ENCODE measurements around the gene ADSL.
"Not testable (repeated sequence)": the region's sequence is repeated elsewhere in the genome, so short reads cannot be mapped to it uniquely, and the experiment has no call there.

The ADSL gene

GRCh38 chr22:40368836-40369235, 22.5 kb downstream of the ADSL start:
- H3K4me2 ChIP-seq (ENCODE audit: low read length) = no peak overlapping the region
- H2AFZ ChIP-seq (ENCODE audit: low read depth, low read length) = no peak overlapping the region
- H3K27ac ChIP-seq (ENCODE audit: low read length) = no peak overlapping the region
- H3K4me3 ChIP-seq (ENCODE audit: low read length) = no peak overlapping the region
- H3K9me3 ChIP-seq (ENCODE audit: insufficient read depth, low read length) = no peaks in the 10 kb centered on the region
- H3K9ac ChIP-seq (ENCODE audit: low read length) = no peak overlapping the region
- peaks cover 5% of the 10 kb centered on the region for H3K4me1 ChIP-seq (ENCODE audit: low read length)
- H4K20me1 ChIP-seq (ENCODE audit: insufficient read depth, low read length) = no peaks in the 10 kb centered on the region
- no peaks in the 10 kb centered on the region for H3K27me3 ChIP-seq (ENCODE audit: low read depth, low read length)
- TF ChIP-seq CTCF (IDR thresholded peaks at IDR 0.05; ENCODE audit: low read depth, low read length) = no peak
- TF ChIP-seq EZH2phosphoT487 (IDR thresholded peaks at IDR 0.05; ENCODE audit: low read depth) = no peak
- peaks cover 13% of the 10 kb centered on the region for H3K79me2 ChIP-seq (ENCODE audit: low read length)
- H3K36me3 ChIP-seq (replicated peaks; ENCODE audit: low read depth, low read length) = peaks cover 47% of the 10 kb centered on the region

- Histone ChIP-seq H3K9me3 (ENCODE audit: insufficient read depth, low read length) (no peaks in the 10 kb centered on the region), H2AFZ (ENCODE audit: low read depth, low read length) (no peak overlapping the region), H3K4me2 (ENCODE audit: low read length) (no peak overlapping the region), H3K36me3 (replicated peaks; ENCODE audit: low read depth, low read length) (peaks cover 17% of the 10 kb centered on the region), H3K4me3 (ENCODE audit: low read length) (no peak overlapping the region), H3K4me1 (ENCODE audit: low read length) (peaks cover 14% of the 10 kb centered on the region), H3K79me2 (ENCODE audit: low read length) (peaks cover 22% of the 10 kb centered on the region), H3K9ac (ENCODE audit: low read length) (no peak overlapping the region), H3K27ac (ENCODE audit: low read length) (no peak overlapping the region), H4K20me1 (ENCODE audit: insufficient read depth, low read length) (peaks cover 7% of the 10 kb centered on the region; the same call in 1 of the 2 replicates), H3K27me3 (ENCODE audit: low read depth, low read length) (no peaks in the 10 kb centered on the region)
- no peak for TF ChIP-seq CTCF (IDR thresholded peaks at IDR 0.05; ENCODE audit: low read depth, low read length)
- TF ChIP-seq EZH2phosphoT487 (IDR thresholded peaks at IDR 0.05; ENCODE audit: low read depth) = no peak
Measured at GRCh38 chr22:40374567-40374966, 28.3 kb downstream of the ADSL start.

- H3K36me3 ChIP-seq (replicated peaks; ENCODE audit: low read depth, low read length) = peaks cover 17% of the 10 kb centered on the region
- H3K27me3 ChIP-seq (ENCODE audit: low read depth, low read length) = no peaks in the 10 kb centered on the region
- H4K20me1 ChIP-seq (ENCODE audit: insufficient read depth, low read length) = peaks cover 7% of the 10 kb centered on the region; the same call in 1 of the 2 replicates
- no peak overlapping the region for H2AFZ ChIP-seq (ENCODE audit: low read depth, low read length)
- no peak overlapping the region for H3K4me2 ChIP-seq (ENCODE audit: low read length)
- H3K9me3 ChIP-seq (ENCODE audit: insufficient read depth, low read length) = no peaks in the 10 kb centered on the region
- peaks cover 18% of the 10 kb centered on the region for H3K79me2 ChIP-seq (ENCODE audit: low read length)
- H3K4me3 ChIP-seq (ENCODE audit: low read length) = no peak overlapping the region
- no peak overlapping the region for H3K9ac ChIP-seq (ENCODE audit: low read length)
- TF ChIP-seq CTCF (IDR thresholded peaks at IDR 0.05; ENCODE audit: low read depth, low read length) (no peak), EZH2phosphoT487 (IDR thresholded peaks at IDR 0.05; ENCODE audit: low read depth) (no peak)
- H3K4me1 ChIP-seq (ENCODE audit: low read length) = peaks cover 14% of the 10 kb centered on the region
- H3K27ac ChIP-seq (ENCODE audit: low read length) = no peak overlapping the region
Measured at GRCh38 chr22:40376149-40376548, 29.8 kb downstream of the ADSL start.

GRCh38 chr22:40377931-40378330, 31.6 kb downstream of the ADSL start:
- H3K27me3 ChIP-seq (ENCODE audit: low read depth, low read length) = no peaks in the 10 kb centered on the region
- no peak overlapping the region for H3K4me2 ChIP-seq (ENCODE audit: low read length)
- no peaks in the 10 kb centered on the region for H3K9me3 ChIP-seq (ENCODE audit: insufficient read depth, low read length)
- H3K27ac ChIP-seq (ENCODE audit: low read length) = no peak overlapping the region
- peaks cover 10% of the 10 kb centered on the region for H3K4me1 ChIP-seq (ENCODE audit: low read length)
- TF ChIP-seq EZH2phosphoT487 (IDR thresholded peaks at IDR 0.05; ENCODE audit: low read depth) (no peak), CTCF (IDR thresholded peaks at IDR 0.05; ENCODE audit: low read depth, low read length) (no peak)
- H3K9ac ChIP-seq (ENCODE audit: low read length) = no peak overlapping the region
- peaks cover 11% of the 10 kb centered on the region for H3K79me2 ChIP-seq (ENCODE audit: low read length)
- no peak overlapping the region for H3K4me3 ChIP-seq (ENCODE audit: low read length)
- peaks cover 7% of the 10 kb centered on the region; the same call in 1 of the 2 replicates for H4K20me1 ChIP-seq (ENCODE audit: insufficient read depth, low read length)
- no peak overlapping the region for H2AFZ ChIP-seq (ENCODE audit: low read depth, low read length)
- H3K36me3 ChIP-seq (replicated peaks; ENCODE audit: low read depth, low read length) = peaks cover 14% of the 10 kb centered on the region

GRCh38 chr22:40378448-40378847, 32.1 kb downstream of the ADSL start:
- not testable (repeated sequence) for H3K9me3 ChIP-seq (ENCODE audit: insufficient read depth, low read length); H3K4me2 ChIP-seq (ENCODE audit: low read length); H4K20me1 ChIP-seq (ENCODE audit: insufficient read depth, low read length); H2AFZ ChIP-seq (ENCODE audit: low read depth, low read length); H3K27ac ChIP-seq (ENCODE audit: low read length); H3K4me1 ChIP-seq (ENCODE audit: low read length); H3K36me3 ChIP-seq (replicated peaks; ENCODE audit: low read depth, low read length); H3K9ac ChIP-seq (ENCODE audit: low read length); H3K27me3 ChIP-seq (ENCODE audit: low read depth, low read length); H3K4me3 ChIP-seq (ENCODE audit: low read length)
- peaks cover 11% of the 10 kb centered on the region for H3K79me2 ChIP-seq (ENCODE audit: low read length)
